Esophagus muscularis mucosa (tissue), 3 donors: ENCODE results near the gene TNRC6A.

Experiments used
- POLR2A ChIP-seq: fragments of 450-650 bp; IDR thresholded peaks from one replicate; pipeline ENCODE4 v1.6.1; 2017; ENCODE audit warnings: antibody characterized with exemption, moderate library complexity, mild to moderate bottlenecking, low read depth
- POLR2AphosphoS5 ChIP-seq, 2 donors: sonication (generic); formaldehyde crosslinking; IDR thresholded peaks; one replicate each; pipeline ENCODE4 v1.6.1; 2017; ENCODE audit warnings: antibody characterized with exemption in 2 of 2
- TF ChIP-seq, protein P1 (sequence below), 3 experiments: fragments of 200-600 bp in 2 of 3; fragments of 450-650 bp in 1 of 3; sonication (generic) in 2 of 3; IDR thresholded peaks; one replicate each; pipeline ENCODE4 v1.5.1; 2017 to 2019; ENCODE audit warnings: antibody characterized with exemption in 3 of 3, mild to moderate bottlenecking in 2 of 3, moderate library complexity in 1 of 3

DNA sequence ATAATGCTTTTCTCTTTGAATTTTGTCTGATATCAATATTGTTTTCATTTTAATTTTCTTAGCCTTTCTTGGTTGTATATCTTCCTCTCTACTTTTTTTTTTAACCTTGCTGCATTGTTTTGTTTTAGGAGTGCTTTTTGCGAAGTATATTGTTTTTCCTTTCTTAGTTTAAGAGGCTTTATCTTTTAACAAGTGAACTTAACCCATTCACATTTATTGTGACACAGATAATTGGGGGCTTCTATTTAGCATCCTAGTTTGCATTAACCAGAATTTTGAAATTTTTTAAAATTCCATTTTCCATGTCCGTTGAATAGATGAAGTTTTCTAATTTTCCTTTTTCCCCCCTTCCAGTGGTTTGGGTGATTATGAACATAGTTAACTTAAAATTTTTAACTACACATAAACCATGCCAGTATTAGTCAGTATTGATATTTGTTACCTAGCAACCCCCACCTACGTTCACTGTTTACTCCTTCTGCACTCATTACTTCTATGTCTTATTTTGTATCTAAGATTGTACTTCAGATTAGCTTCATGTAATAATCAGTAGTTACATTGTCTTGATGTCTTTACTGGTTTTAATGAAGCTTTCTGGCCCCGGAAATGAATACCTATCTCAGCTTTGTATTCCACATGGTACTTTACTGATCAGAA, 44.4 kb downstream of the TNRC6A start:
- TF ChIP-seq, protein P1, sequence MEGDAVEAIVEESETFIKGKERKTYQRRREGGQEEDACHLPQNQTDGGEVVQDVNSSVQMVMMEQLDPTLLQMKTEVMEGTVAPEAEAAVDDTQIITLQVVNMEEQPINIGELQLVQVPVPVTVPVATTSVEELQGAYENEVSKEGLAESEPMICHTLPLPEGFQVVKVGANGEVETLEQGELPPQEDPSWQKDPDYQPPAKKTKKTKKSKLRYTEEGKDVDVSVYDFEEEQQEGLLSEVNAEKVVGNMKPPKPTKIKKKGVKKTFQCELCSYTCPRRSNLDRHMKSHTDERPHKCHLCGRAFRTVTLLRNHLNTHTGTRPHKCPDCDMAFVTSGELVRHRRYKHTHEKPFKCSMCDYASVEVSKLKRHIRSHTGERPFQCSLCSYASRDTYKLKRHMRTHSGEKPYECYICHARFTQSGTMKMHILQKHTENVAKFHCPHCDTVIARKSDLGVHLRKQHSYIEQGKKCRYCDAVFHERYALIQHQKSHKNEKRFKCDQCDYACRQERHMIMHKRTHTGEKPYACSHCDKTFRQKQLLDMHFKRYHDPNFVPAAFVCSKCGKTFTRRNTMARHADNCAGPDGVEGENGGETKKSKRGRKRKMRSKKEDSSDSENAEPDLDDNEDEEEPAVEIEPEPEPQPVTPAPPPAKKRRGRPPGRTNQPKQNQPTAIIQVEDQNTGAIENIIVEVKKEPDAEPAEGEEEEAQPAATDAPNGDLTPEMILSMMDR (IDR thresholded peaks at IDR 0.05), result no peak
- TF ChIP-seq POLR2A, result no peak
- no peak for TF ChIP-seq POLR2AphosphoS5 (IDR thresholded peaks at IDR 0.05)
